Breast epithelium (tissue), 3 donors: ENCODE results near the gene IFNK.

Experiments
- POLR2A ChIP-seq: fragments of 450-650 bp; IDR thresholded peaks from one replicate; pipeline ENCODE4 v1.6.1; 2016; ENCODE audit warnings: antibody characterized with exemption, mild to moderate bottlenecking, moderate library complexity
- TF ChIP-seq, protein P1 (sequence below), 3 donors: fragments of 450-650 bp; IDR thresholded peaks; one replicate each; pipeline ENCODE4 v1.5.1; 2016 to 2017; ENCODE audit warnings: antibody characterized with exemption in 3 of 3, mild to moderate bottlenecking in 3 of 3, moderate library complexity in 3 of 3

DNA sequence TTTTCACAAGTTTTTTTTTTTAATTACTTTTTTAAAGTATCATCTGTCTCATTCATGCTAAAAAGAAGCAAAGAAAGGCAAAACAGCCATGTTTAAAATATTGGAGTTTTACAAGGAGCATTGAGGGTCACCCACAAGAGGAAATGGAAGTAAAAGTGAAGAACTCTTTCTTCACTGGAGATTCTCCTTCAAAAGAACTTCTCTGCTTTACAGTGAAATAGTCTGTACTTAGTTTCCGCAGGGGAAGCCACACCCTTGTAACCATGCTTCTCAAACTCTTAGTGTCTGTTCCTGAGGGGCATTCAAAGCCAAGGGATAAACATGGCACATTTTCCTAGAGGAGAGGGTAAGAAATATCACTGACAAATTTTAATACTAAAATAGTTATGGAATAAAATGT is 40.6 kb downstream of the IFNK start:
- no peak for TF ChIP-seq POLR2A
- TF ChIP-seq, protein P1, sequence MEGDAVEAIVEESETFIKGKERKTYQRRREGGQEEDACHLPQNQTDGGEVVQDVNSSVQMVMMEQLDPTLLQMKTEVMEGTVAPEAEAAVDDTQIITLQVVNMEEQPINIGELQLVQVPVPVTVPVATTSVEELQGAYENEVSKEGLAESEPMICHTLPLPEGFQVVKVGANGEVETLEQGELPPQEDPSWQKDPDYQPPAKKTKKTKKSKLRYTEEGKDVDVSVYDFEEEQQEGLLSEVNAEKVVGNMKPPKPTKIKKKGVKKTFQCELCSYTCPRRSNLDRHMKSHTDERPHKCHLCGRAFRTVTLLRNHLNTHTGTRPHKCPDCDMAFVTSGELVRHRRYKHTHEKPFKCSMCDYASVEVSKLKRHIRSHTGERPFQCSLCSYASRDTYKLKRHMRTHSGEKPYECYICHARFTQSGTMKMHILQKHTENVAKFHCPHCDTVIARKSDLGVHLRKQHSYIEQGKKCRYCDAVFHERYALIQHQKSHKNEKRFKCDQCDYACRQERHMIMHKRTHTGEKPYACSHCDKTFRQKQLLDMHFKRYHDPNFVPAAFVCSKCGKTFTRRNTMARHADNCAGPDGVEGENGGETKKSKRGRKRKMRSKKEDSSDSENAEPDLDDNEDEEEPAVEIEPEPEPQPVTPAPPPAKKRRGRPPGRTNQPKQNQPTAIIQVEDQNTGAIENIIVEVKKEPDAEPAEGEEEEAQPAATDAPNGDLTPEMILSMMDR (IDR thresholded peaks at IDR 0.05): no peak
